Transverse colon (tissue), 4 donors: ENCODE results near the gene HAPLN3. TPM values are rescaled to one million over a fixed set of nuclear protein-coding genes. Genes with fewer than 3 reads are reported as not detected.

Source experiments
- DNase-seq: peaks from one replicate; pipeline ENCODE4 v3.0.0-alpha.2; 2019
- H3K27ac ChIP-seq, 4 donors: fragments of 200-600 bp; sonication (generic); 2 replicates each; pipeline ENCODE4 v1.5.1; 2016 to 2018; ENCODE audit warnings: inconsistent platforms in 4 of 4
- H3K27me3 ChIP-seq: fragments of 200-600 bp; sonication (generic); 2 replicates; pipeline ENCODE4 v1.5.1; 2017; ENCODE audit warnings: inconsistent platforms
- H3K36me3 ChIP-seq, 4 donors: fragments of 200-600 bp; sonication (generic); 2 replicates each; pipeline ENCODE4 v1.5.1; 2017 to 2019; ENCODE audit warnings: inconsistent platforms in 4 of 4
- H3K4me1 ChIP-seq, 4 donors: fragments of 200-600 bp; sonication (generic); 2 replicates each; pipeline ENCODE4 v1.5.1; 2017 to 2020; ENCODE audit warnings: inconsistent platforms in 4 of 4
- H3K4me3 ChIP-seq, 4 donors: fragments of 200-600 bp; sonication (generic); 1 replicate in 1 of 4; 2 replicates in 3 of 4; pipeline versions ENCODE4 v1.5.1 to v1.6.1; 2017 to 2019; ENCODE audit warnings: inconsistent platforms in 4 of 4
- H3K9me3 ChIP-seq, 2 donors: fragments of 200-600 bp; sonication (generic); 2 replicates each; pipeline ENCODE4 v1.5.1; 2017 to 2019; ENCODE audit warnings: inconsistent platforms in 2 of 2
- EP300 ChIP-seq: sonication (generic); formaldehyde crosslinking; IDR thresholded peaks from one replicate; pipeline ENCODE4 v1.6.1; 2017; ENCODE audit warnings: antibody characterized with exemption, low read depth
- POLR2A ChIP-seq: fragments of 450-650 bp; IDR thresholded peaks from one replicate; pipeline ENCODE4 v1.6.1; 2016; ENCODE audit warnings: antibody characterized with exemption, mild to moderate bottlenecking, moderate library complexity
- POLR2AphosphoS5 ChIP-seq, 3 donors: sonication (generic); formaldehyde crosslinking; IDR thresholded peaks; one replicate each; pipeline ENCODE4 v1.6.1; 2016; ENCODE audit warnings: antibody characterized with exemption in 3 of 3
- WGBS, 2 donors: methylation state at CpG; one replicate each; pipeline ENCODE4 v1.1.5; 2018; ENCODE audit warnings: low coverage in 1 of 2; 5-methylcytosine and 5-hydroxymethylcytosine counted together
- in situ Hi-C, 4 donors: fragments of 200-750 bp; cut with MboI; loops; one replicate each; pipeline versions ENCODE4 v1.15.0 to v1.15.1; 2017; ENCODE audit warnings: low sequenced_read_pairs in 3 of 4, low pct_ligation_motif_present in 1 of 4, low pct_unique_long_range_greater_than_20kb in 1 of 4
- intact Hi-C: fragments of 100-400 bp; cut with DNase I; formaldehyde crosslinking; loops from one replicate; pipeline ENCODE4 v1.15.1; 2023; ENCODE audit warnings: low total_unique reads
- total RNA-seq, 4 donors: library from RNA; depleted of rRNA; stranded (reverse); fragments of >200 nt; gene quantifications; one replicate each; pipeline ENCODE4 v1.1.0, GENCODE V29; 2016
- TF ChIP-seq, protein P1 (sequence below), 5 experiments: fragments of 200-600 bp in 3 of 5; fragments of 450-650 bp in 2 of 5; sonication (generic) in 3 of 5; IDR thresholded peaks; 1 replicate in 2 of 5; 2 replicates in 3 of 5; pipeline ENCODE4 v1.5.1; 2016 to 2017; ENCODE audit warnings: antibody characterized with exemption in 5 of 5, inconsistent platforms in 3 of 5, mild to moderate bottlenecking in 2 of 5, moderate library complexity in 1 of 5

HAPLN3 gene
- total RNA-seq, 4 donors from 2014 or later: 0.37 to 3.8 (median 2.7) TPM

DNA sequence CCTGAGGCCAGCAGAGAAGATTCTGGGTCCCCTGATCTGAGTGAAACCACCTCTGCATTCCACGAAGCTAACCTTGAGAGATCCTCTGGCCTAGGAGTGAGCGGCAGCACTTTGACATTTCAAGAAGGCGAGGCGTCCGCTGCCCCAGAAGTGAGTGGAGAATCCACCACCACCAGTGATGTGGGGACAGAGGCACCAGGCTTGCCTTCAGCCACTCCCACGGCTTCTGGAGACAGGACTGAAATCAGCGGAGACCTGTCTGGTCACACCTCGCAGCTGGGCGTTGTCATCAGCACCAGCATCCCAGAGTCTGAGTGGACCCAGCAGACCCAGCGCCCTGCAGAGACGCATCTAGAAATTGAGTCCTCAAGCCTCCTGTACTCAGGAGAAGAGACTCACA, 36.4 kb downstream of the HAPLN3 start:
- 86% methylated on average over 11 of the region's 11 CpGs; no CpG with 5 or more reads in 1 of the 2 donors for WGBS, 2 donors
- no peak for DNase-seq
- in situ Hi-C loops (no loop called here), intact Hi-C loops (no loop called here)
- H3K4me1 ChIP-seq: no peaks in the 10 kb centered on the region
- H3K27me3 ChIP-seq: peaks cover 3% of the 10 kb centered on the region
- no peaks in the 10 kb centered on the region for H3K36me3 ChIP-seq
- H3K9me3 ChIP-seq: no peaks in the 10 kb centered on the region
- TF ChIP-seq EP300 (no peak), POLR2A (no peak), POLR2AphosphoS5 (IDR thresholded peaks at IDR 0.05) (no peak)
- TF ChIP-seq, protein P1, sequence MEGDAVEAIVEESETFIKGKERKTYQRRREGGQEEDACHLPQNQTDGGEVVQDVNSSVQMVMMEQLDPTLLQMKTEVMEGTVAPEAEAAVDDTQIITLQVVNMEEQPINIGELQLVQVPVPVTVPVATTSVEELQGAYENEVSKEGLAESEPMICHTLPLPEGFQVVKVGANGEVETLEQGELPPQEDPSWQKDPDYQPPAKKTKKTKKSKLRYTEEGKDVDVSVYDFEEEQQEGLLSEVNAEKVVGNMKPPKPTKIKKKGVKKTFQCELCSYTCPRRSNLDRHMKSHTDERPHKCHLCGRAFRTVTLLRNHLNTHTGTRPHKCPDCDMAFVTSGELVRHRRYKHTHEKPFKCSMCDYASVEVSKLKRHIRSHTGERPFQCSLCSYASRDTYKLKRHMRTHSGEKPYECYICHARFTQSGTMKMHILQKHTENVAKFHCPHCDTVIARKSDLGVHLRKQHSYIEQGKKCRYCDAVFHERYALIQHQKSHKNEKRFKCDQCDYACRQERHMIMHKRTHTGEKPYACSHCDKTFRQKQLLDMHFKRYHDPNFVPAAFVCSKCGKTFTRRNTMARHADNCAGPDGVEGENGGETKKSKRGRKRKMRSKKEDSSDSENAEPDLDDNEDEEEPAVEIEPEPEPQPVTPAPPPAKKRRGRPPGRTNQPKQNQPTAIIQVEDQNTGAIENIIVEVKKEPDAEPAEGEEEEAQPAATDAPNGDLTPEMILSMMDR (IDR thresholded peaks at IDR 0.05): no peak
- no peak overlapping the region for H3K27ac ChIP-seq
- H3K4me3 ChIP-seq: no peak overlapping the region

DNA sequence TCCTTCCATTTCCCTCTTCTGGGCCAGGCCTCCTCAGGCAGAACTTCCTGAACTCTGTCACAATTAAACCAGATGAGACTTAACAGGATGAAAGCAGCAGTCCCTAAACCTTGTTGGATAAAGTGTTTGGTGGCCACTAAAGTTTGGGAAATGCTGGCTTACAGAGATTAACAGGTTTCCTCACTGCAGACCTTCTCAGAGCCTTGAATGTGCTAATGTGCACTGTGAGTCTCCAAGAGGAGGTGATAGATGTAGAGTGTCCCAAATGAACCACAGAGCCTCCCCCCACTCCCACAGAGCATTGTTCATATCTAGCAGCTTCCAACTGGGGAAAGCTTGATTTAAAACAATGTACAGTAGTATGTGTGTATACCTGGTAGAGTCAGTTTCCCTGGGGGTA, 42.9 kb downstream of the HAPLN3 start:
- intact Hi-C loops: no loop called here
- Histone ChIP-seq H3K4me3 (no peak overlapping the region), H3K9me3 (no peaks in the 10 kb centered on the region), H3K36me3 (no peaks in the 10 kb centered on the region), H3K4me1 (no peaks in the 10 kb centered on the region), H3K27me3 (no peaks in the 10 kb centered on the region), H3K27ac (no peak overlapping the region)
- in situ Hi-C loops: no loop called here
- DNase-seq: no peak
- TF ChIP-seq EP300: no peak
- no peak for TF ChIP-seq POLR2A
- TF ChIP-seq, protein P1 (IDR thresholded peaks at IDR 0.05): no peak
- no peak for TF ChIP-seq POLR2AphosphoS5 (IDR thresholded peaks at IDR 0.05)

DNA sequence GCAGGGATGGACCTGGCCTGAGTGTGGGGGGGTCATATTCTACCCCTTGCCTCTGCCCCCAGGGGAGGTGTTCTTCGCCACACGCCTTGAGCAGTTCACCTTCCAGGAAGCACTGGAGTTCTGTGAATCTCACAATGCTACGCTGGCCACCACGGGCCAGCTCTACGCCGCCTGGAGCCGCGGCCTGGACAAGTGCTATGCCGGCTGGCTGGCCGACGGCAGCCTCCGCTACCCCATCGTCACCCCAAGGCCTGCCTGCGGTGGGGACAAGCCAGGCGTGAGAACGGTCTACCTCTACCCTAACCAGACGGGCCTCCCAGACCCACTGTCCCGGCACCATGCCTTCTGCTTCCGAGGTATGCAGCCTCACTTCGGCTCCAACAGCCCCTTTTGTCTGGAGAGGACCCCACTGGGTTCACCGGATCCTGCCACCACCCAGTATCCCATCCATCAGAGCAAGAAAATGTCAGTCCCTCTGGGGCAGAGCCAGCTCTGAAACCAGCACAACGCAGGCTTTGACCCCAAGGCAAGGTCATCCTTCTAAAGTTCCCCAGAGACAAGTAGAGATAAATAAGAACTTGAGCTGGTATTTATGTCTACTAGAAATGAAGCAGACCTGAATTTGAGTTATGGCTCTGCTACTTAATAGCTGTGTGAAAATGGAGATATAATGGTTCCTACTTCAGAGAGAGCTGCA, 45.8 kb downstream of the HAPLN3 start:
- 0 to 83% methylated on average over 1 to 22 of the region's 22 CpGs for WGBS, 2 donors
- intact Hi-C loops: no loop called here
- Histone ChIP-seq H3K9me3 (no peaks in the 10 kb centered on the region), H3K27ac (no peak overlapping the region), H3K27me3 (no peaks in the 10 kb centered on the region), H3K4me1 (no peaks in the 10 kb centered on the region), H3K4me3 (no peak overlapping the region), H3K36me3 (no peaks in the 10 kb centered on the region)
- no peak for DNase-seq
- in situ Hi-C loops: loop anchor here in 1 of 4 donors (25.0 kb wide), 1 partner anchor 187 kb away; no protein-coding TSS in a partner anchor
- TF ChIP-seq POLR2A: no peak
- TF ChIP-seq, protein P1 (IDR thresholded peaks at IDR 0.05): no peak
- no peak for TF ChIP-seq EP300
- TF ChIP-seq POLR2AphosphoS5 (IDR thresholded peaks at IDR 0.05): no peak

DNA sequence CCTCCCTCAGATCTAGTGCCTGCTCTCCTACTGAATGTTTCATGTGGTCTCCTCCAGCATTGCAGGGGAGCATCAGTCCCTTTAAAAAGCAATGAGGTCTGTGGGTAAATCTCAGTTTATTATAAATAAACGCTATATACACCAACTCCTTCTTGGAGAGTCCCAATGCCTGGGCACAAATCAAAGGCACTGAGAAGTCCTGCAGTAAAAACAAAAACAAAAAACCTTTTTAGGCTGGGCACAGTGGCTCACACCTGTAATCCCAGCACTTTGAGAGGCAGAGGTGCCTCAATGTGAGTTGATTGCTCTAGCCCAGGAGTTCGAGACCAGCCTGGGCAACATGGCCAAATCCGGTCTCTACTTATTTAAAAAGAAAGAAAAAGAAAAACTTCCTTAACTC, 47.1 kb downstream of the HAPLN3 start:
- WGBS, 2 donors: 67 to 77% methylated on average over 3 of the region's 3 CpGs
- Histone ChIP-seq H3K9me3 (no peaks in the 10 kb centered on the region), H3K4me3 (no peak overlapping the region), H3K4me1 (no peaks in the 10 kb centered on the region), H3K27me3 (no peaks in the 10 kb centered on the region), H3K27ac (no peak overlapping the region), H3K36me3 (no peaks in the 10 kb centered on the region)
- TF ChIP-seq POLR2A (no peak), EP300 (no peak), POLR2AphosphoS5 (IDR thresholded peaks at IDR 0.05) (no peak)
- TF ChIP-seq, protein P1 (IDR thresholded peaks at IDR 0.05): no peak
- intact Hi-C loops: no loop called here
- in situ Hi-C loops: loop anchor here in 1 of 4 donors (25.0 kb wide), 1 partner anchor 186 kb away; no protein-coding TSS in a partner anchor
- DNase-seq: no peak
